GM12891 (cell line): Measurements from ENCODE around the gene CATSPERE.

Experiments
- POLR2A ChIP-seq: IDR thresholded peaks from 2 replicates; pipeline ENCODE4 v1.6.1; 2011; ENCODE audit warnings: low read depth, low read length, control low read depth
- POLR2AphosphoS5 ChIP-seq: IDR thresholded peaks from 2 replicates; pipeline ENCODE4 v1.6.1; 2011; ENCODE audit warnings: low read depth, low read length, control low read depth
- SPI1 ChIP-seq: IDR thresholded peaks from 2 replicates; pipeline ENCODE4 v1.6.1; 2011; ENCODE audit warnings: low read depth, low read length, control low read depth
- TAF1 ChIP-seq: IDR thresholded peaks from 2 replicates; pipeline ENCODE4 v1.6.1; 2011; ENCODE audit warnings: low read depth, low read length, control low read depth

GRCh38 chr1:244633140-244633539 is 172.1 kb downstream of the CATSPERE start:
- TF ChIP-seq POLR2A, result no peak
- TF ChIP-seq TAF1, result no peak
- no peak for TF ChIP-seq POLR2AphosphoS5
- TF ChIP-seq SPI1, result no peak
